Uterus (tissue), 2 donors: ENCODE data around the gene CAMTA1.

Experiments used
- CTCF ChIP-seq, 4 experiments: fragments of 200-600 bp in 2 of 4; fragments of 450-650 bp in 2 of 4; sonication (generic) in 2 of 4; IDR thresholded peaks; one replicate each; pipeline ENCODE4 v1.5.1; 2016 to 2019; ENCODE audit warnings: antibody characterized with exemption in 4 of 4, mild to moderate bottlenecking in 2 of 4, moderate library complexity in 1 of 4
- POLR2A ChIP-seq, 2 donors: fragments of 450-650 bp; IDR thresholded peaks; one replicate each; pipeline ENCODE4 v1.6.1; 2016; ENCODE audit warnings: antibody characterized with exemption in 2 of 2, mild to moderate bottlenecking in 1 of 2, moderate library complexity in 1 of 2

GRCh38 chr1:6912518-6912917 lies 127.3 kb downstream of the CAMTA1 start:
- TF ChIP-seq CTCF (IDR thresholded peaks at IDR 0.05) (no peak), POLR2A (IDR thresholded peaks at IDR 0.05) (no peak)
